Activated T-cell treated with anti-CD3 and anti-CD28 coated beads, Interleukin-2, amount 50 U/mL, for 48 hours (primary cell): ENCODE results near the gene NAPSA.
"Not testable (repeated sequence)": the region's sequence is repeated elsewhere in the genome, so short reads cannot be mapped to it uniquely, and the experiment has no call there.

ENCODE experiments used
- DNase-seq, 2 experiments: peaks; one replicate each; pipeline ENCODE4 v3.0.0-alpha.2; 2020

Gene NAPSA

DNA sequence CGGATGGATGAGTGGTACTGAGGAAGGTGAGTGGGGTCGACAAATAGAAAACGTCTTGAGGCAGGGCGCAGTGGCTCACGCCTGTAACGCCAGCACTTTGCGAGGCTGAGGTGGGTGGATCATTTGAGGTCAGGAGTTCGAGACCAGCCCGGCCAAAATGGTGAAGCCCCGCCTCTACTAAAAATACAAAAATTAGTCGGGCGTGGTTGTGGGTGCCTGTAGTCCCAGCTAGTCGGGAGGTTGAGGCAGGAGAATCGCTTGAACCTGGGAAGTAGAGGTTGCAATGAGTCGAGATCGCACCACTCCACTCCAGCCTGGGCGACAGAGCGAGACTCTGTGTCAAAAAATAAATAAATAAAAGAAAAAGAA is 35.5 kb downstream of the NAPSA start:
- DNase-seq, result not testable (repeated sequence)

DNA sequence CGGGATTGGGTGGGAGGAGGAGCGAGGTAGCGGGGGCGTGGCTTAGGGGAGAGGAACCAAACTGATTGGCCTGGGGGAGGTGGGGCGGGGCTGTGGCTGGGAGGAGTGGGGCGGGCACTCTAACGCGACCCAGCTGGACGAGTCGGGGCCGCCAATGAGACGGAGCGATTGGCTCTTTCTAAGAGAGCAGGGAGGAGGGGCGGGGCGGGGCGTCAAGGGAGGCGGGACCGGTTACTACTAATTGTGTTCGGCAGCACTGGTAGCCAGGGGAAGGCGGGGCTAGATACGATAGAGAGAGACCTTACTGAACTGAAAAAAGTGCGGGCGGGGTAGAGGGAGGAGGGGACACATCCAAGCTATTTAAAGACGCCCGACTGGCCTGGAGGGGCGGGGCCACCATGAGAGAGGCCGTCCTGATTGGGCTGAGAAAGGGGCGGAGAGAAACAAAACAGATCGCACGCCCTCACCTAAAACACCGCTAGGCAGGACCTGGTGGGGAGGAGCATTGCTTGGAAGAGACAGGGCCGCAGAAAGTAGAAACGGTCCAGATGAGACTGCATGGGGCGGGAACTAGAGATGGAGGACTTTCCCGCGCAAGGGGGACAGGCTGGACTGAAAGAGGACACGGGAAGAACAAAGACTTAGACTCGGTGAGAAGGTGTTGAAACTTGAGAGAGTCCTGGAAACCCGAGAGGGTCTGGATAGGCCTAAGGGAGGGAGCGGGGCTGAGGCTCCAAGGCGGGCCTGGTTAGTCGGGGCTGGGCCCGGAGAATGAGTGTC is 36.1 kb downstream of the NAPSA start, which contains the start of gene KCNC3:
Gene KCNC3 (minus strand): TSS at position 232 of the 780 bp plus-strand sequence. CDS start 295 bp downstream, outside the sequence.
- DNase-seq, result peak; percentile 97 to 98

DNA sequence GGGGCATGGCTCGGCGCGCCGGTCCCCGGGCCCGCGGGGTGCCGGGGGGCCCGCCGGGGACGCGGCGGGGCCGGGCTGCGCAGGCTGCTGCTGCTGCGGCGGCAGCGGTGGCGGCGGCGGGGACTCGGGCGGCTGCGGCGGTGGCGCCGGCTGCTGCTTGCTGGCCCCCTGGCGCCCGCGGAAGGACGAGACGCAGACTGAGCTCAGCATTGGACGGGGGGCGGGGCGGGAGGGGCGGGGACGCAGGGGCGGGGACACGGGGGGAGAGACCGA is 36.6 kb downstream of the NAPSA start:
- no peak for DNase-seq

GRCh38 chr19:50328224-50328872 is 37.1 kb downstream of the NAPSA start:
- DNase-seq, result peak; percentile 54 to 68

GRCh38 chr19:50327461-50328223 is 37.8 kb downstream of the NAPSA start:
- DNase-seq, result no peak

DNA sequence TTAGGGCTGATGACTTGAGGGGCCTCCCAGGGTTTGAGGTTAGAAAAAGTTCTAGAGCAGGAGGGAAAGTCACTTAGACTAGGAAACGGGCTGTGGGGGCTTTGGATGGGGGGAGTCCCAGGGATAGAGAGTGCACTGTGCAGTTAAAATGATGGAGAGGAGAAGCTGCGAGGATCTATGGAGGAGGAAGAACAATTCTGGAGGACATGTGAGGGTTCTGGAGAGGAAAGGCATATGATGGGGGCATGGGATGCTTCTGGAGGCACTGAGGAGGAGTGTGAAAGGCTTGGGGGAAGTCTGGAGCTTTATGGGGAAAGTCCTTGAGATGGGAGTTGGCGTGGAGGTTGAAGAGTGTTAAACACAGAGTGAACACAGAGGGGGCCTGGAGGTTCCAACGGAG is 38.4 kb downstream of the NAPSA start:
- DNase-seq, result no peak

DNA sequence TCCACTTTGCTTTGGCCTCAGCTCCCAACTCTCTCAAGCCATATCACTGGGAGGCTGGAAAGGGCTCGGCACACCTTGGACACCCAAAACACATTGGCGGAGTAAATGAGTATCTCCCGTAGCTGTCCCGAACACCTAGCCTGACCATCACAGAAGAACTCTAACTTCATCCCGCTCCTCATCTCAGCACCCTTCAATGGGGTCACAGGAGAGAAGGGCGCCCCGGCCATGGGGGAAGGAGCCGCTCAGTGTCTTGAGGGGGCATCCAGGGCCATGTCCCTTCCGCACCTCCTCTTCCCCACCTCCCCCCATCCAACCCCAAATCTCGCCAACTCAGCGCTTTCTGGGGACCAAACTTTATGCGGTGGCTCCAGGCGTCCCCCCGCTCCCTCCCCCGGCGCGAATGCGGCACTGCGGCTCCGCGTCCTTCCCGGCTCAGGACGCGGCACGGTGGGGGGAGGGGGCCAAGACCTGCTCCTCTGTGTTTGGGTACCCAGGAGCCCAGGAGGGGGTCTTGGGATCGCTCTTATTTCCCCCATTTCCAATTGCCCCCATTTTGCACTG is 39.3 kb downstream of the NAPSA start:
- DNase-seq, result no peak

GRCh38 chr19:50325310-50326100 is 39.9 kb downstream of the NAPSA start:
- peak; percentile 83 to 89 for DNase-seq

GRCh38 chr19:50324331-50324730 is 41.1 kb downstream of the NAPSA start:
- no peak for DNase-seq

- no peak for DNase-seq
Observed at GRCh38 chr19:50323782-50324133, 41.7 kb downstream of the NAPSA start.

GRCh38 chr19:50322931-50323781 is 42.3 kb downstream of the NAPSA start:
- DNase-seq, result no peak

GRCh38 chr19:50322234-50322633 is 43.2 kb downstream of the NAPSA start:
- DNase-seq, result no peak

DNA sequence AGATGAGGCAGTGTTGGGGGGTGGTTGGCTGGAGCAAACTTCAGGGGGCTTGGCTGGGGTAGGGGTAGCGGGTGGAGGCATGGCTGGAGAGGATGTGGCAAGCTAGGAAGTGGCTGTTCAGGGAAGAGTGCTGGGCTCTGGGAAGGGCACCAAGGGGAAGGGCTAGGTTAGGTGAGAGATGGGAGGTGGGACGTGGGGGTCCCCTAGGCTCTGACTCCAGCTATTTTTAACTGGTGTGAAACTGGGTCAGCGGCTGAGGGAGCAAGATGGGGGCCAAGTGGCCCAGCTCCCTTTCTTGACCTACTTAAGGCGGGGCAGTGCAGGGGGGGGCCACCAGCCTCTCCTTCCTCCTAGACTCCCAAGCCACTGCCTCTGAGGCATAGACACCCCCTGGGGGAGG is 43.6 kb downstream of the NAPSA start:
- no peak for DNase-seq

- DNase-seq, result no peak
Observed at GRCh38 chr19:50320596-50320995, 44.8 kb downstream of the NAPSA start.

DNA sequence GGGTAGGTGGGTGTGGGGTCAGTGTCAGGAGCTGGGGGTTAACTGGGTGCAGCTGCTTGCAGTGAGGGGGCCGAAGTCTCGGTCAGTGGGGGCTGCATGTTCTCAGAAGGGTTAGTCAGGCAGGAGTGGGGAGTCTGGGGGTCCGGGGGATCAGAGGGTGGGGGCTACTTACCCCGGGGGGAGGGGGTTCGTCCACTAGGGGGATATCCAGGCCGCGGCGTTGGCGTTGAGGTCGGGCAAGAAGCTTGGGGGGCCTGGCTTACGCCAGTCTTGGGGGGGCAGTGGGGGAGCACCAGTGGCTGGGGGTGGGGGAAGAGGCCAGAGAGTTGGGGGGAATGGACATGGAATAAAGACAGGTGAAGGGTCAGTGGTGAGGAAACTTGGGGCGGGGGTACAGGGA is 45.4 kb downstream of the NAPSA start:
- DNase-seq, result no peak

DNA sequence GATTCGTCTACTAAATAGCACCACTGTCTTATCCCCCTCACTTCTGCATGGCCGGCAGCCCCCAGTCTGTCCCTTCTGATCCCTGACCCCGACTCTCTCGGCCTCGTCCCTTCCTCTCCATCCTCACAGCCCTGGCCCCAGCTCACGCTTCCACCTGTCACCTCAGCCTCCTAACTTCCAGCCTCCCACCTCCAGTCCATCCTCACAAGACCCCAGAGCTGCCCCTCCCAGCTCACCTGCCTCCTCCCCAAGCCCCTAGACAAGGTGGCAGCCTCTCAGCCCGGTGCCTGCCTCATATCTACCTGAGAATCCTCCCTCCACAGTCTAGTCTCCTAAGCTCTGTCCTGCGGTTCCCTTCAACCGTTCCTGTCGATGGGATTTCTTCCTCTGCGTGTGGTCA is 46.3 kb downstream of the NAPSA start:
- DNase-seq, result no peak

DNA sequence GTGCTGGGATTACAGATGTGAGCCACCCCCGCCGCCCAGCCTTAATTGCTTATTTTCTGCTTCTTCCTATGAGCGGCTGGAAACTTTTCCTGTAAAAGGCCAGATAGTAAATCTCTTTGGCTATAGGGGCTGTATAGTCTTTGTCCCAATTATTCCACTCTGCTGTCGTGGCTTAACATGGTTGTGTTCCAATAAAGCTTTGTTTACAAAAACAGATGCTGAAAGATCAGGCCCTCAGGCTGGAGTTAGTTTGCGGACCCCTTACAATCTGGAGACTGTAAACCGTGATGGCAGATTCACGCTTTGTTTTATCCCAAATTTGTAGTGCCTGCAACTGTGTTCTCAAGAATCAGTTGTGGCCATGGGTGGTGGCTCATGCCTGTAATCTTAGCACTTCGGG is 47.0 kb downstream of the NAPSA start:
- no peak for DNase-seq

DNA sequence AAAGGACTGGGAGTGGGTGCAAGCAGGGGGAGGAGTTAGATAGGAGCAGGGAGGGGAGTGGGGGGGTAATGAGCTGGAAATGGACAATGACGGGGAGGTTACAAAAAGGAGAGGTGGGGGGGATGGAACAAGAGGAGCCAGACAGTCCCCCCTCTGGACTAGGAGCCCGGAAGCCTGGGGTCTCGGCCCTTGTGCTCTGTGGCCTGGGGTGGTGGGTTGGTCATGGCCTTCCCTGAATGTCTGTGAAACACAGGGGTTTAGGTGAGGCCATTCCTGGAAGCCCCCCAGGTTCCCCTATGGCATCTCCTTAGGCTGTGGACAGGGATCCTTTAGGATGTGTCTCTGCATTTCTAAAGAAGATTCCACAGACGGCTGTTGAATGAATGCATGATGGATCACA is 48.3 kb downstream of the NAPSA start:
- DNase-seq, result no peak

- DNase-seq, result peak in 1 of 2 experiments; percentile 56
Observed at GRCh38 chr19:50315773-50316448, 49.5 kb downstream of the NAPSA start.

GRCh38 chr19:50314724-50315708 is 50.4 kb downstream of the NAPSA start:
- DNase-seq, result no peak
